Suppressor macrophage treated with lipopolysaccharide for 4 hours (primary cell): ENCODE data around the gene ATG4A.

Source experiments
- DNase-seq: peaks from one replicate; pipeline ENCODE4 v3.0.0-alpha.2; 2020

The ATG4A gene, protein sequence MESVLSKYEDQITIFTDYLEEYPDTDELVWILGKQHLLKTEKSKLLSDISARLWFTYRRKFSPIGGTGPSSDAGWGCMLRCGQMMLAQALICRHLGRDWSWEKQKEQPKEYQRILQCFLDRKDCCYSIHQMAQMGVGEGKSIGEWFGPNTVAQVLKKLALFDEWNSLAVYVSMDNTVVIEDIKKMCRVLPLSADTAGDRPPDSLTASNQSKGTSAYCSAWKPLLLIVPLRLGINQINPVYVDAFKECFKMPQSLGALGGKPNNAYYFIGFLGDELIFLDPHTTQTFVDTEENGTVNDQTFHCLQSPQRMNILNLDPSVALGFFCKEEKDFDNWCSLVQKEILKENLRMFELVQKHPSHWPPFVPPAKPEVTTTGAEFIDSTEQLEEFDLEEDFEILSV

GRCh38 chrX:108091264-108091877 is at the start of gene ATG4A, which contains the start of gene PSMD10:
TSS of gene ATG4A (plus strand) at chrX:108091778. CDS start at chrX:108091827, 49 bp downstream.
TSS of gene PSMD10 (minus strand) at chrX:108091542. CDS start at chrX:108091520, 22 bp downstream.
- peak; percentile 93 for DNase-seq

- DNase-seq: no peak
Observed at GRCh38 chrX:108044554-108045256, 46.9 kb upstream of the ATG4A start, which contains the start of gene VSIG1. TSS of gene VSIG1 (plus strand) at chrX:108045065. CDS start at chrX:108045131, 66 bp downstream.

DNA sequence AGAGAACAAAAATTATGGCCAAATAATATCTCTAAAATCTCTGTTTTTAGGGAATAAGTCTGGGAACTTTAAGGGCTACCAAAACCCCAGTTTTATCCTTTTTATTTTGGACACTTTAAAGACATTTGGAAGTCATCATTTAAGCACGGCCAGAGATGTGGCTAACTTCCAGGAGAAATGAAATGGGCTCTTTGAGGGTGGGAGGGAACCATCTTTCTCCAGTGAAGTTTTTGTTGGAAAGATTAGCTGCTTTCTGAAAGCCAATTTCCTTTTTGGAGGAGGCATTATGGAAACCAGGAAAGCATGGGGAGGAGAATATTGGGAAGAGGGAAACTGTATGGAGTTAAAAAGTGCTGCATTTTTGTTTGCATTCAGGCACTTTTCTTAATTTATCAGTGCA is 41.9 kb upstream of the ATG4A start:
- DNase-seq: no peak

GRCh38 chrX:108053218-108053617 is 38.4 kb upstream of the ATG4A start:
- DNase-seq: no peak

GRCh38 chrX:108055546-108055945 is 36.0 kb upstream of the ATG4A start:
- DNase-seq: no peak

DNA sequence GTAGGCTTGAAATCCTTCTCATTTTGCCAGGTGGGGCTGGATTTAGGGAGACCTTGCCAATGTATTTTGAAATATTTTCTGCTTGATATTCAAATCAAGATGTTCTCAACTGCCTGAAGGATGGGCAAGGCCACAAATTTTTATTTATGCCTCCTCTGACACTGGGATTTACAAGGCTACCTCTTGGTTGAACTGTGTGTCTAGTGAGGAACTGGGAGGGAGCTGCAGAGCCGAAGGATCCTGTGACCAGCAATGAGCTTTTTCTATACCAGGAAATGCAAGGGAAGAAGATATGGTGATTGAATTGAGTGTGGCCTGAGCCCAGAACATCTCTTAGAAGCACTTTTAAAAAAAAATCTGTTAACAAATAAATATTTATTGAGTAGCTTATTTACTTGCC is 31.8 kb upstream of the ATG4A start:
- DNase-seq: no peak

- DNase-seq: no peak
Observed at GRCh38 chrX:108064001-108064400, 27.6 kb upstream of the ATG4A start.

DNA sequence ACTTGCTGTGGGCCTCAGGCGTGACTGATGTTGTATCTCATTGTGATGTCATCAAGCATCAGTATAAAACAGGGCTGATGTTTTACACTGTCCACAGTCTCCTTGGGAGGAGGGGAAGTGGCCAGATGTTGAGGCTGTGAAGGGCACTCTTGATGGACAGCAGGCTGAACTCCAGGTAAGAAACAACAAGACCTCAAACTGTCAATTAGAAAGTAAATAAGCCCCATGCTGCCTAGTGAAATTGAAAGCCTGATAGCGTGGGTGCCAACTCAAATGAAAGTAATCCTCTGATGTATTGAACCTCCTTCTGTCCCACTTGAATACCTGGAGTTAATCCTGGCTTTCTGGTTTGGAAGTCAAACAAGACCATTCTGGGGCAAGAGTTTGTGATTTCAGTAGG is 27.0 kb upstream of the ATG4A start:
- DNase-seq: no peak

- no peak for DNase-seq
Observed at GRCh38 chrX:108068121-108068520, 23.5 kb upstream of the ATG4A start.

DNA sequence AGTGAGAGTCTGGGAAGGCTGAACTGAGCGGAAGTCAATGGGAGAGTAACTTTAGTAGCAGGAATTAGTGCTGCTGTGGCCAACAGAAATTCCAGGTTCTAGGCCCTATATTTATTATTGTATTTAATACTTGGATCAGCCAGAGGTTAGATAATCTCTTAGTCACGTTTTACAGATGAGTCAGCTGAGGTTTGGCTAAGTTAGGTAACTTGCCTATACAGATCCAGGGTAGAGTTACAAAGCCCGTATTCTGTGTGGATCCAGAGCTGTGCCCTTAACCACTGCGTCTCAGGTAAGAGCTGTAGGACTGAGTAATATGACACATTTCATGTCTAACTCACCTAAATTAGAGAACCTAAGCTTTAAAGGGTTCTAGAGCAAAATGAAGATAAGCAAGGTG is 20.7 kb upstream of the ATG4A start:
- no peak for DNase-seq

DNA sequence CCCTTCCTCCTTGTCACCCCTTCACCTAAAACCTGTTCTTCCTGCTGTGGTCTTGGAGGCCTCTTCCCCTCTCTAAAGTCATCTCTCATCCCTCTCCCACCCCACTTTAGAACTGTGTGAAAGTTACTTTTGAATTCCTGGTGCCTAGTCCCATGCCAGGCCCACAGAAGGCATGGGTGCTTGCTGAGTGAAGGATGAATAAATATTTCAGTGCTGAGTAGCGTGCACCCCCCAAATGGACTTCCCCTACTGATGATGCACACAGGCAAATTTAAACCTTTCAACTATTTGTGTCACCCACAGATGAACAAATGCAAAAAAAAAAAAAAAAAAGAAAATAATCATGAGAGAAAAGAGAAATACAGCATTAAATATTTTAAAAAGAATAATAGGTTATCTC is 20.0 kb upstream of the ATG4A start:
- no peak for DNase-seq

- DNase-seq: no peak
Observed at GRCh38 chrX:108072746-108073145, 18.8 kb upstream of the ATG4A start.

DNA sequence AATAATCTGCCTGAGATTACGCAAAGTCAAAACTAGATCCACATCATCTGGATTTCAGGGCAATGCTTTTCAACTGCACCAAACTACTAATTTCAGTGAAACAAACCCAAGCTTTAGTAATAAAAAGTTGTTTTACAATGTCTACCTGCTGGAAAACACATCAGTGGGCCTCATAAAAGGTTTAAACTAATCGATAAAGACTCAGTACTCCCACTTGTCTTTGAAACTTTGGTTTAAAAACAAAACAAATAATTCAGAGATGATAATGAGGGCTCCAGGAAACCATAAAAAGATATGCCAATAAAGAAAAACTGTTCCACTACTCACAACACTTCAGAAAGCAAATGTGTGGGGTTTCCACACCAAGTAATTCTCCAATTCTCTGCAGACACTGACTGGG is 10.5 kb upstream of the ATG4A start:
- DNase-seq: no peak

DNA sequence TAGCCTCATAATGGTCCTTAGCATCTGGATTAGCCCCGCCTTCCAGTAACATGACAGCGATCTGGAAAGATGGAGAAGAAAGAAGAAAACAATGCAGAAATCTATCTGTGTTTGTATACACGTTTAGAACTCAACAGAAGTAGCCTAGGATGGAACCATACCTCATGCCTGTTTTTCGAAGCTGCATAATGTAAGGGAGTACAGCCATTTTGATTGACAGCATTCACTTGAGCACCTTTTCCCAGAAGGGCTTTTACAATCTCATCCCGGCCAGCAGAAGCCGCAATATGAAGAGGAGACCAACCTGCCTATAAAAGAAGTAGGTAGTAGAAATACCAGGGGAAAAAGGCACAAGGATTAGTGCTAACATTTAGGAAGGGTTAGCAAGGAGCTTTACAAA is 3.8 kb upstream of the ATG4A start:
- DNase-seq: no peak

GRCh38 chrX:108088511-108088910 is 3.1 kb upstream of the ATG4A start:
- DNase-seq: no peak

GRCh38 chrX:108090491-108091263 is 901 bp upstream of the ATG4A start:
- peak; percentile 4 for DNase-seq

DNA sequence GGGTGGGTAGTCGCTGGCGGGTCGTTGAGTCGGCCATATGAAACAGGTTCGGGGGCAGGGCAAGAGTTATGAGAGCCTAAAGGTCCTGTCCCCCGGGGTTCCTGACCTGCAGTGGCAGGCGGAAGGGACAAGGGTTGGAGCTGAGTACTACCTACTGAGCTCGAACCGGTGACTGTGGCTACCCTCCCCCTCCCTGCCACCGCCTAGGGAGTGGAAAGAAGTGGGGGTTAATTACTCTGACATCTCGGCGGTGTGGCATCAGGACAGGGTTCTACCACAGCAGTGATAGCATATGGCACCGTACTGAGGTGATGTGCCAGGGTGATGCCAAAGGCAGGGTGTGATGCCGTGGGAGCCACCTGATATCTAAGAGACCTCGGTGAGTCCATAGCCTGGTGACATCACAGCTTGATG is 307 bp downstream of the ATG4A start:
- no peak for DNase-seq

- no peak for DNase-seq
Observed at GRCh38 chrX:108097380-108097779, 5.8 kb downstream of the ATG4A start.

DNA sequence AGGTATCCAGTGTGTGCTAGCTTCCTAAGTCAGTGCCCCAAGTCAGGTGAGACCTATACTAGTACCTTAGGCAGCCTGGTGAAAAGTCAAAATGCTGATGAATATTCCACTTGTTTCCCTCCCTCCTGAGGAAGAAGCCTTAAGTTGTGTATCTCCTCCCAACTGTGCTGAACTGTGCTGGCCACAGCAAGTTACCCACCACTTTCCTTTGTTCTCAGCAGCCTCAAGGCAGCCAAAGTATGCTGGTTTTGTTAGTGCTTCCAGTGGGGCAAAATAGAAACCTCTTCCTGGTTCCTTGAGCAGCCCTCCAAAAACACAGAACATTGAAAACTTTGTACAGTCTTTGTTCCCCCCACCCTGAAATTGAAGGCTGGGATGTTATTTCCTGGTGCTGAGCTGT is 13.9 kb downstream of the ATG4A start:
- DNase-seq: no peak

GRCh38 chrX:108114541-108114940 is 23.0 kb downstream of the ATG4A start:
- no peak for DNase-seq

- no peak for DNase-seq
Observed at GRCh38 chrX:108117988-108118387, 26.4 kb downstream of the ATG4A start.

DNA sequence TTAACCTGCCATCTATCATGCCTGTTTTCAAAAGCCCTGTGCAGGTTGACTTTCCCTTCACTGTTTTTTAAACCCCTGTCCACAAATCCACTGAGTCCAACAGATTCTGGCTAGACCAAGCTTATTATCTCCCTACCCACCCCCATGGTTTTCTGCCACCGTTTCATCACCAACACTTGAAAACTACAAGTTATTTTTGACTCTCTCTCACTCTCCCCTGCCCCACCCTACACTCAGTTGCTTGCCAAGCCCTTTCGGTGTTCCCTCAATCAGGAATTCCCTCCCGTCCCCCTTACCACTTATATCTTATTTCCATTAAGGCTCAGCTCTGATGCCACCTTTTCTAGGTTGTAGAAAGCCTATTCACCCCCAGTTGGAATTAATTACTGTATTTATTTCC is 29.7 kb downstream of the ATG4A start:
- no peak for DNase-seq

DNA sequence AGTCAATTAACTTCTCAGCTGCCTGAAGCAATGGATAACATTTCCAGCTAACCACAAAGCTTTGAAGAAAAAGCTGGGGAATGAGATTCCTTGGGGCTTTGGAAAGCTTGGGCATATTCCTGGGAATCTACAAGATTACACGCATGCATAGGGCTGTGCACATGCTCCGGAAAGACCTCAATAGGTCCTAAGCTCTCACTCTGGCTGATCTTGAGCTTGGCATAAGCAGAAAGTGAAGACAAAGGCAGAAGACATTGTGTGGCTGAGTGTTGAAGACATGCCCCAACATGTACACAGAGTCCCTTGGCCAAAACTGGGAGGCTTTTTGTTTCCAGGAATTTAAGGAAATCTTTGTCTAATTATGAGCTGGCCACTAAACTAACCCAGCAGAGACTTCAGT is 31.2 kb downstream of the ATG4A start:
- DNase-seq: no peak
